ENCODE data around the gene MRPL44. TPM values are rescaled to one million over a fixed set of nuclear protein-coding genes. Genes with fewer than 3 reads are reported as not detected.
A peak's percentile ranks its signal among the peaks of the same experiment; 100 is the strongest.

Gene MRPL44
- total RNA-seq, 1 donor, result 33.6 TPM

GRCh38 chr2:223943561-223944008 is 13.7 kb upstream of the MRPL44 start:
- H3K4me3 ChIP-seq (ENCODE audit: low read depth, low read length), result peak overlapping the region; percentile 90
- DNase-seq (ENCODE audit: low read depth), result peak; percentile 65
- no peak for TF ChIP-seq CTCF (IDR thresholded peaks at IDR 0.05; ENCODE audit: insufficient read depth, low read length)

- no peak for TF ChIP-seq CTCF (IDR thresholded peaks at IDR 0.05; ENCODE audit: insufficient read depth, low read length)
- DNase-seq (ENCODE audit: low read depth), result no peak
- H3K4me3 ChIP-seq (ENCODE audit: low read depth, low read length), result peak overlapping the region; percentile 90
Observed at GRCh38 chr2:223944166-223944702, 13.0 kb upstream of the MRPL44 start.

- DNase-seq (ENCODE audit: low read depth), result peak; percentile 82
- H3K4me3 ChIP-seq (ENCODE audit: low read depth, low read length), result peak within 1 kb of the TSS; percentile 90
- TF ChIP-seq CTCF (IDR thresholded peaks at IDR 0.05; ENCODE audit: insufficient read depth, low read length), result no peak
Observed at GRCh38 chr2:223944703-223945531, 12.3 kb upstream of the MRPL44 start, which contains the start of gene WDFY1. Gene WDFY1 (minus strand): TSS chr2:223945335. CDS start chr2:223945284, 51 bp downstream.

GRCh38 chr2:223945755-223946154 is 11.5 kb upstream of the MRPL44 start:
- no peak overlapping the region for H3K4me3 ChIP-seq (ENCODE audit: low read depth, low read length)
- DNase-seq (ENCODE audit: low read depth), result no peak
- no peak for TF ChIP-seq CTCF (IDR thresholded peaks at IDR 0.05; ENCODE audit: insufficient read depth, low read length)

GRCh38 chr2:223947711-223948205 is 9.5 kb upstream of the MRPL44 start:
- no peak for DNase-seq (ENCODE audit: low read depth)
- no peak for TF ChIP-seq CTCF (IDR thresholded peaks at IDR 0.05; ENCODE audit: insufficient read depth, low read length)
- no peak overlapping the region for H3K4me3 ChIP-seq (ENCODE audit: low read depth, low read length)

- no peak for TF ChIP-seq CTCF (IDR thresholded peaks at IDR 0.05; ENCODE audit: insufficient read depth, low read length)
- no peak for DNase-seq (ENCODE audit: low read depth)
- no peak overlapping the region for H3K4me3 ChIP-seq (ENCODE audit: low read depth, low read length)
Observed at GRCh38 chr2:223949241-223949840, 7.9 kb upstream of the MRPL44 start.

Data from fibroblast of the aortic adventitia (primary cell).